Upper lobe of left lung (tissue), 4 donors: Measurements from ENCODE around the gene CSNK1D.

Experiments
- POLR2A ChIP-seq, 4 donors: fragments of 450-650 bp; IDR thresholded peaks; one replicate each; pipeline ENCODE4 v1.5.1; 2016 to 2017; ENCODE audit warnings: antibody characterized with exemption in 4 of 4, mild to moderate bottlenecking in 2 of 4
- POLR2AphosphoS5 ChIP-seq, 2 donors: sonication (generic); formaldehyde crosslinking; IDR thresholded peaks; one replicate each; pipeline ENCODE4 v1.5.1; 2017; ENCODE audit warnings: antibody characterized with exemption in 2 of 2
- TF ChIP-seq, protein P1 (sequence below), 6 experiments: fragments of 450-650 bp in 4 of 6; fragments of 200-600 bp in 2 of 6; sonication (generic) in 2 of 6; IDR thresholded peaks; one replicate each; pipeline ENCODE4 v1.5.1; 2016 to 2019; ENCODE audit warnings: antibody characterized with exemption in 6 of 6

DNA sequence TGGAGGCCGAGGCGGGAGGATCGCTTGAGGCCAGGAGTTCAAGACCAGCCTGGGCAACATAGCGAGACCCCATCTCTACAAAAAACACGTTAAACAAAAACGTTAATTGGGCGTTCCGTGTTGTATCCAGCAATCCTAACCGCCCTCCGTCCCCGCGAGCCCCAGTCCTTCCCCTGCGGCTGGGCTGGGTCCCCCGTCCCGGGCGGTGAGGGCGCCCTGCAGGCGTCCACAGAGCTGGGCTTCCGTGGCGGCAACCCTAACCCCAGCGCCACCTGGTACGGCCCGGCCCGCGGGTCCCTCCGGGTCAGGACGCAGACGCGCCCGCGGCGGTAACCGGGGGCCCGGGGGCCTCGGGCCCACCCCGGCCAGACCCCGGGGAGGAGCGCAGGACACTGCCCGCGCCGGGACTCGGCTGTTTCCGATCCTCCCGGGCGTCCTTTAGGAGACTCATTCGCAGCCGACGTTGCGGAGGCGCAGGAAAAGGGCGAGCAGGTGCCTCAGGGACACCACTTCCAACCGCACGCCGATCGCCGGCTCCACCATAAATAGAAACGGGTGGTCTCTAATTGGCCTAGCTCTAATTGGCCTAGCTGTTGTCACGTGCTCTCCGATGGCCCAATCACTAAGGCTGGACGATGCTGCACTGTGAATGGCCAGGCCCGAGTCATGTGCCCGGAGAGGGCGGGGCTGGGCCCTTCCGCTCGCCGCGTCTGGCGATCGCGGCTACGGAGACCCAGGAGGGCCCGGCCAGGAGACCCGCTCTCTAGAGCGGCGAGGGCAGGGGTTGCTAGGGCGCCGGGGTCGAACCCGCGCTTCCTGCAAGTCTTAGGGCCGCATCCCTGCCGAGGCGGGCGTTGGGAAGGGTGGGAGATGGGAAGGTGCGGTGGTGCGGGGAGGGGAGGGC is 19.0 kb upstream of the CSNK1D start:
- TF ChIP-seq POLR2A (IDR thresholded peaks at IDR 0.05) (peak; percentile 24 to 99 (median 98)), POLR2AphosphoS5 (IDR thresholded peaks at IDR 0.05) (peak; percentile 95 to 96)
- TF ChIP-seq, protein P1, sequence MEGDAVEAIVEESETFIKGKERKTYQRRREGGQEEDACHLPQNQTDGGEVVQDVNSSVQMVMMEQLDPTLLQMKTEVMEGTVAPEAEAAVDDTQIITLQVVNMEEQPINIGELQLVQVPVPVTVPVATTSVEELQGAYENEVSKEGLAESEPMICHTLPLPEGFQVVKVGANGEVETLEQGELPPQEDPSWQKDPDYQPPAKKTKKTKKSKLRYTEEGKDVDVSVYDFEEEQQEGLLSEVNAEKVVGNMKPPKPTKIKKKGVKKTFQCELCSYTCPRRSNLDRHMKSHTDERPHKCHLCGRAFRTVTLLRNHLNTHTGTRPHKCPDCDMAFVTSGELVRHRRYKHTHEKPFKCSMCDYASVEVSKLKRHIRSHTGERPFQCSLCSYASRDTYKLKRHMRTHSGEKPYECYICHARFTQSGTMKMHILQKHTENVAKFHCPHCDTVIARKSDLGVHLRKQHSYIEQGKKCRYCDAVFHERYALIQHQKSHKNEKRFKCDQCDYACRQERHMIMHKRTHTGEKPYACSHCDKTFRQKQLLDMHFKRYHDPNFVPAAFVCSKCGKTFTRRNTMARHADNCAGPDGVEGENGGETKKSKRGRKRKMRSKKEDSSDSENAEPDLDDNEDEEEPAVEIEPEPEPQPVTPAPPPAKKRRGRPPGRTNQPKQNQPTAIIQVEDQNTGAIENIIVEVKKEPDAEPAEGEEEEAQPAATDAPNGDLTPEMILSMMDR (IDR thresholded peaks at IDR 0.05), result no peak
